Dendritic cell treated with granulocyte-macrophage colony-stimulating factor and Interleukin-4, amounts not matched to agents 40 ng/mL and 50 ng/mL, for 4 days (primary cell): Measurements from ENCODE around the gene IGSF11.

Experiments used
- H3K27ac Mint-ChIP-seq: one replicate; pipeline ENCODE4 v1.8.0; 2022; ENCODE audit warnings: mild to moderate bottlenecking, mixed read lengths
- H3K27me3 Mint-ChIP-seq: one replicate; pipeline ENCODE4 v1.8.0; 2022; ENCODE audit warnings: mild to moderate bottlenecking, mixed read lengths
- H3K36me3 Mint-ChIP-seq: one replicate; pipeline ENCODE4 v1.8.0; 2022; ENCODE audit warnings: low read depth, mixed read lengths
- H3K4me1 Mint-ChIP-seq: one replicate; pipeline ENCODE4 v1.8.0; 2022; ENCODE audit warnings: low read depth, mixed read lengths
- H3K4me3 Mint-ChIP-seq: one replicate; pipeline ENCODE4 v1.8.0; 2022; ENCODE audit warnings: mild to moderate bottlenecking, moderate library complexity, mixed read lengths
- H3K9me3 Mint-ChIP-seq: one replicate; pipeline ENCODE4 v1.8.0; 2022; ENCODE audit warnings: mixed read lengths
- intact Hi-C: fragments of 100-400 bp; cut with micrococcal nuclease; formaldehyde crosslinking; loops from one replicate; pipeline ENCODE4 v1.15.0; 2022

IGSF11 gene

DNA sequence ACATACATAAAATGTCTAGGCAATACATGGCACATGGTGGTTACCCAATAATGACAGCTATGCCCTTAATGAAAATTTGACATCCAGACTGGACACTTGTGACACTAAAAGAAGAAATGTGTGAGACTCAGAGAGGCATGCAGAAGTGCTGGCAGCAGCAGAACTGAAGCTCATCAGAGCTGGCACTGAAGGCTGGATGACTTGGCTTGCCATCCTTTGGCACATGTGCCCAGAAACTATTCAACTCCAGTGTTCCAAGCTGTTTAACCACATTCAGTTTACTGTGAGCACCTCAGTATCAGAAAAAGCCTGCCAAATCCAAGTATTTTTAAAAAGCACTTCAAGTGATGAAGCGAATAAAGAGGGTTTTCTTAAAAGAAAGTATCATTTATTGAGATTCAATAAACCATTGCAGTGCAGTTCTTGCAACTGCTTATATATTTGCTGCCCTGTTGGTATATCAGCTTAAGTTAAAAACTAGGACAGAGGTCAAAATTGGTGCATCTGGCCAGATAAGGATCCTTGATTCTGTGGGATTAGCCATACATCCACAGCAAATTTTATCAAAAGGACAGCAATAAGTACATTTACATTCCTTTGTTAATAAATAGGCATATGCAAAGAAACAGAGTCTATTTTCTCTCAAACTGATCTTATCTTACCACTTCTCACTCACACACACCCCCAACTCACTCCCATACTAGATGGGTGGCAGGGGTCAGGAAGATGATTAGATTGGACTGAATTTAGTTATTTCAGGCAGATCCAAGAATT lies 15.8 kb downstream of the IGSF11 start:
- Mint-ChIP-seq H3K27me3 (no peaks in the 10 kb centered on the region), H3K9me3 (no peaks in the 10 kb centered on the region), H3K36me3 (no peaks in the 10 kb centered on the region), H3K4me3 (no peak overlapping the region), H3K27ac (no peak overlapping the region), H3K4me1 (no peaks in the 10 kb centered on the region)
- intact Hi-C loops: no loop called here

DNA sequence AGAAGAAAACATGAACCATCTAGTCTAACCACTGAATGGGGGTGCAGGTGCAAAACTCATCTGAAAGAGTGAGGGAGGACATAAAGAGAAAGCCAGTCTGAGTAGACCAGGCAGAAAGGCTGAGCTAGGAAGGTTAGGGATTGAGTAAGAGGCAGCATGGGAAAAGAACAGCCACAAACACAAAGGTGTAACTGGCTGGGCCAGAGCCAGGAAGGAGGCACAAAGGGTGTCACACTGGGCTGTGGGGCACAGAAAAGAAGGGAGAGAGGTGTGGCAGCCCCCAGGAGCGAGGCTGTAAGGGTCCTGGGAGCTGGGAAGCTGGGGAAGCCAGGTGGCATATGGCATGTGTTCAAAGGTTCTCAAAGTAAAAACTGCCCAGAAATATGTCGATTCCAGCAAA lies 18.7 kb downstream of the IGSF11 start:
- peaks cover 1% of the 10 kb centered on the region for H3K27me3 Mint-ChIP-seq
- H3K9me3 Mint-ChIP-seq: no peaks in the 10 kb centered on the region
- no peaks in the 10 kb centered on the region for H3K36me3 Mint-ChIP-seq
- no peak overlapping the region for H3K27ac Mint-ChIP-seq
- no peaks in the 10 kb centered on the region for H3K4me1 Mint-ChIP-seq
- H3K4me3 Mint-ChIP-seq: no peak overlapping the region
- intact Hi-C loops: no loop called here

DNA sequence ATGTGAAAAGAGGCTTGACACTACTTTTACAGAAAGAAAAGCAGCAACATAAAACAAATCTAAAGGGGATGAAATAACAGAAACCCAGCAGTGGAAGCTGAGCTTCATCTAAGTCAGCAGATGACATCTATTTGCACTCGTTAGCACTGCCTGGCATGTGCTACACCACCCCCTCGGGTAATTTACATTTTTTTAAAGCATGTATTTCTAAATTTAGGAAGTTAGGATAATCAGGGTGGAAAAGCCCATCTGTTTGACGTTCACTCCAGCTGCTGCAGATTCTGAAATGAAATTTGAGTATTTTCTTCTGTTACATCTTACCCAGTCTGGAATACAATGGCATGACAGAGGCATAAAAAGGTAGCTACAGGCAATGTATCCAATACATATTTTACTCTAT lies 20.7 kb downstream of the IGSF11 start:
- Mint-ChIP-seq H3K27me3 (peaks cover 1% of the 10 kb centered on the region), H3K4me1 (no peaks in the 10 kb centered on the region), H3K9me3 (no peaks in the 10 kb centered on the region), H3K27ac (no peak overlapping the region), H3K4me3 (no peak overlapping the region), H3K36me3 (no peaks in the 10 kb centered on the region)
- intact Hi-C loops: no loop called here

GRCh38 chr3:119011528-119011927 lies 23.1 kb downstream of the IGSF11 start:
- H3K27ac Mint-ChIP-seq: no peak overlapping the region
- no peaks in the 10 kb centered on the region for H3K36me3 Mint-ChIP-seq
- intact Hi-C loops: no loop called here
- H3K4me3 Mint-ChIP-seq: no peak overlapping the region
- H3K9me3 Mint-ChIP-seq: peaks cover 14% of the 10 kb centered on the region
- H3K4me1 Mint-ChIP-seq: no peaks in the 10 kb centered on the region
- peaks cover 1% of the 10 kb centered on the region for H3K27me3 Mint-ChIP-seq

GRCh38 chr3:118997190-118997589 lies 37.5 kb downstream of the IGSF11 start:
- H3K4me1 Mint-ChIP-seq: no peaks in the 10 kb centered on the region
- intact Hi-C loops: no loop called here
- no peaks in the 10 kb centered on the region for H3K9me3 Mint-ChIP-seq

DNA sequence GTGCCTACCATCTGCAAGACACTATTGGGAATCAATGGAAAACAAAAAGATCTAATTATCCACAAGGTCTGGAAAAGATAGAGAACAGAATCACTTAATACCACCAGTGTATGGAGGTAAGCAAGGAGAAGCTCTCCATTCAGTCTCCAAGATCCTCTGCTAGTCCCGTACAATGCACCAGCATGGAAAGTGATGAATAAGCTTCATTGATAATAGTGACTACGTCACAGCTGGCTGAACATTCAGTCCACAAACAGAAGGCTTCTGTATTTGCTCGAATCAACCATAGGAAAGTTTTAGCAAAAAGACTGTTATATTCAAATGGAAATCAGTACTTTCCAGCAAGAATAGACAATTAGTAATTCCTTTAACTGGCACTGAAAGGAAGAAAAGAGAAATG lies 42.9 kb downstream of the IGSF11 start:
- Mint-ChIP-seq H3K9me3 (no peaks in the 10 kb centered on the region), H3K27me3 (no peaks in the 10 kb centered on the region), H3K4me1 (no peaks in the 10 kb centered on the region), H3K36me3 (no peaks in the 10 kb centered on the region), H3K4me3 (no peak overlapping the region), H3K27ac (no peak overlapping the region)
- intact Hi-C loops: no loop called here

More at GRCh38 chr3:118997190-118997589, 37.5 kb downstream of the IGSF11 start:
- H3K36me3 Mint-ChIP-seq: no peaks in the 10 kb centered on the region
- no peak overlapping the region for H3K4me3 Mint-ChIP-seq
- no peaks in the 10 kb centered on the region for H3K27me3 Mint-ChIP-seq
- no peak overlapping the region for H3K27ac Mint-ChIP-seq

DNA sequence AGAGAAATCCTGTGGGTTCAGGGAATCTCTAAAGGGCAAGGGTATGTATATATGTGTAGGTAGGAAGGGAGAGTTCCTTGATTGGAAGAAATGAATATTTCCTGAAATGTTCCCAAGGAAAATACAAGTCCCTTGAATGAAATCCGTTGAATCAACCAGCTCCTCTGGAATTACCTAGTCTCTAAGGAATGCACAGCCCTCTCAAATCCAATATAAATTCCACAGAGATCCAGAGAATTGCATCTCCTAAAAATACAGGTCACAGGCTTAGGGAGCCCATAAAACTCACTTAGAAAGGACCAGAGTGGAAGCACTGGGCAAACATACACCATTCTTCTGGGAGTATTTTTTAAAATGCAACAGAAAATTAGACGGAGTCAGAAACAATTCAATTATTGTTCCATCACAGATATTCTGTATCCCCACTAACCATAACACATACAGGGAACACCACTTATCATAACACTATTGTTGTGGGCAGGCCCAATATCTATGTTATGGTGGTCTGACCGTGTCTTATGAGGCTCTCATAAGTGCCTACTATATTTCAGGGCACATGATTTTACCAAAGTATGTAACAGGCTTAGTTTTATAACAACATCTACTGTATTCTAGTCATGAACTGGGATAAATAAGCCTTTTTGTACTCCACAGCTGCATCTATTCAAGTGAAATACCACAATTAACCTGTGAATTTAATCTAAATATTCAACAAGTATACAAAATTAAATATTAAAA lies 43.7 kb downstream of the IGSF11 start:
- no peak overlapping the region for H3K4me3 Mint-ChIP-seq
- H3K9me3 Mint-ChIP-seq: no peaks in the 10 kb centered on the region
- H3K36me3 Mint-ChIP-seq: no peaks in the 10 kb centered on the region
- H3K27me3 Mint-ChIP-seq: no peaks in the 10 kb centered on the region
- no peaks in the 10 kb centered on the region for H3K4me1 Mint-ChIP-seq
- intact Hi-C loops: no loop called here
- H3K27ac Mint-ChIP-seq: no peak overlapping the region

DNA sequence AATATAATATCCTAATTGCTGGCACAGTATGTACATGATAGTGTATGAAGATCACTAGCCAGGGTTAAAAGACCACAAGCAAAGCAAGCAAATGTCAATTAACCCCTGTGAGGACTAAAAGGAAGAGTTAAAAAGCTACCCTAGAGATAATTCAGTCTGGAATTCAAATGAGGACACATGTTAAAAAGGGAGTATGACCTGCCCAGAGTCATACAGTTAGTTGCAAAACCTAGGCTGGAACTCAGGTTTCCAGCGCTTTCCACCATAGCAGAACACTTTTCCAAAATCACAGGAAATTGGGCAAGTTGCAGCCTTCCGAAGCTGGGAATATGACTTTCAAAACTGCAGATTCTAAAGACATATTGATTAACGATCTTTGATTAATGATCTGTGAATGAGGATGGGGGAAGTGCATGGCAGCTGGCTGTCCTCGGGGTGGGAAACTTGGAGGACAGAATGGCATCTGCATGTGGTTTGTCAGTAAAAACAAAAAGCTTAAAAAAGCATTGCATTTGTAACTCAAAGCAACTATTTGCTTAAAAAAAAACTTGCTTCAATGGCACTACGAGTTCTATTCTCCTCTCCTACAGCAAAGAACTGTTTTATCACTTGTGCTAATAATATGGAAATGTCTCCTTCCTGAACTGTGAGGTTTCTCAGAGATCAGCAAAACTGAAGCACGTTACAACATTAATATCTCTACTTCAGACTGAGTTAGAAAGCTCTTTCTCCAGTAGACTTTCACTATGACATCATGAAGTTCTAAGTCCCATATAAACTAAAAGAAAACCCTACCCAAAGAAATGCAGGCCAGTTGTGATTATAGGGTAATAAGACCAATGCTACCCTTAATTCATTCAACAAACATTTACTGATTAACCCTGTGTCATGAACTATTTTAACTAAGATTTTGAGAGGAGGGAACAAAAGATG lies 46.2 kb downstream of the IGSF11 start:
- Mint-ChIP-seq H3K27ac (no peak overlapping the region), H3K9me3 (no peaks in the 10 kb centered on the region), H3K4me1 (no peaks in the 10 kb centered on the region), H3K36me3 (no peaks in the 10 kb centered on the region), H3K27me3 (no peaks in the 10 kb centered on the region), H3K4me3 (no peak overlapping the region)
- intact Hi-C loops: no loop called here

- Mint-ChIP-seq H3K4me3 (no peak overlapping the region), H3K9me3 (no peaks in the 10 kb centered on the region), H3K27ac (no peak overlapping the region), H3K27me3 (no peaks in the 10 kb centered on the region), H3K36me3 (no peaks in the 10 kb centered on the region), H3K4me1 (no peaks in the 10 kb centered on the region)
- intact Hi-C loops: no loop called here
Observed at GRCh38 chr3:118987477-118987876, 47.2 kb downstream of the IGSF11 start.

DNA sequence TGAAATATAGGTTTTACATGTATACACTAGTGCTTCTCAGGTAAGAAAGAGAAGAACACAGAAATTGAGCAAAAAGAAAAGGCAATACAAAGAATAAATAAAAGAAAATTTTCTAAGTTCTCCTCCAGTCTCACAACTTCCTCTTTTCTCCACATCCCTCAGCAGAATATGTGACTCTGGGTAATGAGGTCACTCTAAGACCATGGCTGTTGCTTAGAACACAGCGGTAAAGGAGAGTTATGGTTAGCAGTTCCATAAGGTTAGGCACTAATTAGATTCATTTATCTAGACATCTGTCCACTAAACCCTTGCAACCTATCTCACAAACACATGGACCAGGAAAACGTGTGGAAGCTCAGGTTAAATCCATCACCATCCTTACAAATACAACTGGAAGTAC lies 47.9 kb downstream of the IGSF11 start:
- no peak overlapping the region for H3K4me3 Mint-ChIP-seq
- no peak overlapping the region for H3K27ac Mint-ChIP-seq
- H3K4me1 Mint-ChIP-seq: no peaks in the 10 kb centered on the region
- no peaks in the 10 kb centered on the region for H3K27me3 Mint-ChIP-seq
- no peaks in the 10 kb centered on the region for H3K9me3 Mint-ChIP-seq
- intact Hi-C loops: no loop called here
- no peaks in the 10 kb centered on the region for H3K36me3 Mint-ChIP-seq

- intact Hi-C loops: no loop called here
- H3K4me1 Mint-ChIP-seq: no peaks in the 10 kb centered on the region
- H3K36me3 Mint-ChIP-seq: no peaks in the 10 kb centered on the region
- no peak overlapping the region for H3K27ac Mint-ChIP-seq
- H3K4me3 Mint-ChIP-seq: no peak overlapping the region
- H3K9me3 Mint-ChIP-seq: no peaks in the 10 kb centered on the region
- no peaks in the 10 kb centered on the region for H3K27me3 Mint-ChIP-seq
Observed at GRCh38 chr3:118984699-118985098, 49.9 kb downstream of the IGSF11 start.

GRCh38 chr3:118981494-118982134 lies 53.0 kb downstream of the IGSF11 start:
- H3K9me3 Mint-ChIP-seq: no peaks in the 10 kb centered on the region
- H3K4me1 Mint-ChIP-seq: no peaks in the 10 kb centered on the region
- intact Hi-C loops: no loop called here
- H3K27me3 Mint-ChIP-seq: no peaks in the 10 kb centered on the region
- H3K27ac Mint-ChIP-seq: no peak overlapping the region
- H3K4me3 Mint-ChIP-seq: no peak overlapping the region
- H3K36me3 Mint-ChIP-seq: no peaks in the 10 kb centered on the region

GRCh38 chr3:118980832-118981231 lies 53.8 kb downstream of the IGSF11 start:
- H3K27ac Mint-ChIP-seq: no peak overlapping the region
- H3K4me1 Mint-ChIP-seq: no peaks in the 10 kb centered on the region
- no peaks in the 10 kb centered on the region for H3K36me3 Mint-ChIP-seq
- no peaks in the 10 kb centered on the region for H3K9me3 Mint-ChIP-seq
- H3K27me3 Mint-ChIP-seq: no peaks in the 10 kb centered on the region
- intact Hi-C loops: no loop called here
- H3K4me3 Mint-ChIP-seq: no peak overlapping the region
